GM12864 (cell line): ENCODE measurements around the gene ZDHHC3.

Experiments
- DNase-seq: peaks from one replicate; pipeline ENCODE4 v3.0.0-alpha.2; 2011; ENCODE audit warnings: low read depth
- H3K4me3 ChIP-seq: 2 replicates; pipeline ENCODE4 v1.5.1; 2011; ENCODE audit warnings: mild to moderate bottlenecking, low read depth, low read length, control low read depth
- CTCF ChIP-seq: IDR thresholded peaks from 2 replicates; pipeline ENCODE4 v1.5.1; 2011; ENCODE audit warnings: low read depth, mild to moderate bottlenecking, moderate library complexity, low read length, control low read depth, inconsistent platforms; ENCODE audit errors: missing control alignments

Gene ZDHHC3

GRCh38 chr3:44899683-44900367 is 76.1 kb downstream of the ZDHHC3 start:
- no peak for DNase-seq
- H3K4me3 ChIP-seq, result no peak overlapping the region
- no peak for TF ChIP-seq CTCF

GRCh38 chr3:44896440-44896839 is 79.5 kb downstream of the ZDHHC3 start:
- TF ChIP-seq CTCF, result no peak
- DNase-seq, result no peak
- no peak overlapping the region for H3K4me3 ChIP-seq

DNA sequence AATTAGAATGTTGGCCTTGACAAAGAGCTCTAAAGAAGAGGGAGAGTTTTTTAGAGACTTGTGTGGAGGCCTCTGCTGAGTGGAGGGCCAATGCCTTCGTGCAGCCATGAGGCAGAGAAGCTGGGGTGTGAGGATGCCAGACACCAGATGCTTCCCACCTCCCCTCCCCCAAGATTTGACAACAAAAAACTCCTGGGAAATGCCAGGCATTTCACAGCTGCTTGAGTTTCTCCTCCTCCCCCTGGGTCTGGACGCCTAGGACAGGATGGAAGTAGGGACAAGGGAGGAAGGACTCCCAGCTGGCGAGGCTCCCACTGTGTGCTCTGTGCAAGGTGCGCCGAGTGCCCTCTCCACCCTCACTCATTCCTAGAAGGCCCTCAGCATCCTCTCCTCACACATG is 81.5 kb downstream of the ZDHHC3 start:
- no peak for TF ChIP-seq CTCF
- no peak for DNase-seq
- H3K4me3 ChIP-seq, result no peak overlapping the region

GRCh38 chr3:44893097-44893496 is 82.9 kb downstream of the ZDHHC3 start:
- H3K4me3 ChIP-seq, result no peak overlapping the region
- TF ChIP-seq CTCF, result no peak
- DNase-seq, result no peak

DNA sequence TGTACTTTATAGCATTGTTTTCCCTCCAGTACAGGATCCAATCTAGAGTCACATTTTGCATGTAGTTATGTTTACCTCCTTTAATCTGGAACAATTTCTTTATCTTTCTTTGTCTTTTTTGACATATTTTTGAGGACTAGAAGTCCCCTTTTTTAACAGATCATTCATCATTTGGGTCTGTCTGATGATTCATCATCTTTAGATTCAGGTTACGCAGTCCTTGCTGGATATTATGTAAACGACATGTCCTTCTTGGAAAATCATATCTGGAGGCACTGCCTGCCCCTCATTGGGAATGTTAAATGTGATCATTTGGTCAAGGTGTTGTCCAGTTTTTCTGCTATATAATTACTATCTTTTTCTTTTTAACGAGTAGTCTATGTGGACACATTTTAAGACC is 83.3 kb downstream of the ZDHHC3 start:
- H3K4me3 ChIP-seq, result no peak overlapping the region
- TF ChIP-seq CTCF, result no peak
- DNase-seq, result no peak

GRCh38 chr3:44890852-44891251 is 85.1 kb downstream of the ZDHHC3 start:
- TF ChIP-seq CTCF, result no peak
- no peak for DNase-seq
- H3K4me3 ChIP-seq, result no peak overlapping the region

- TF ChIP-seq CTCF, result no peak
- DNase-seq, result no peak
These were observed 85.7 kb downstream of the ZDHHC3 start for GRCh38 chr3:44890258-44890657.

More at GRCh38 chr3:44890258-44890657, 85.7 kb downstream of the ZDHHC3 start:
- H3K4me3 ChIP-seq, result no peak overlapping the region
